GM12878 (cell line): ENCODE results near the gene TM9SF2. TPM values are rescaled to one million over a fixed set of nuclear protein-coding genes. Genes with fewer than 3 reads are reported as not detected.

ENCODE experiments used
- ATAC-seq: fragments of 200-7000 bp; cut with Tn5 transposase; 3 replicates; pipeline ENCODE4 v1.9.1; 2020; ENCODE audit warnings: mild to moderate bottlenecking, moderate library complexity
- BruUV-seq: library from RNA; stranded (reverse); fragments of 400-500 nt; replicated peaks from 2 replicates; lab custom pipeline; 2021; lab: Mats Ljungman, UMichigan
- CTCF ChIA-PET: fragments of 300-600 bp; sonication (Branson Sonifier 250); formaldehyde crosslinking; extraction: SDS; loops from one replicate; lab custom pipeline; 2021; ENCODE audit warnings: inconsistent platforms; lab: Yijun Ruan, JAX
- POLR2A ChIA-PET: fragments of 350-600 bp; formaldehyde crosslinking; extraction: SDS; loops from one replicate; lab custom pipeline; 2021; ENCODE audit warnings: inconsistent platforms; lab: Charles Lee
- RAD21 ChIA-PET: fragments of 300-600 bp; sonication (Branson Sonifier 250); formaldehyde crosslinking; loops from one replicate; lab custom pipeline; 2023; ENCODE audit warnings: antibody characterized with exemption; ENCODE audit not compliant: unreplicated experiment; lab: Charles Lee
- SMC1A ChIA-PET: fragments of 300-600 bp; sonication (Branson Sonifier 250); formaldehyde crosslinking; loops from one replicate; lab custom pipeline; 2023; ENCODE audit not compliant: unreplicated experiment, uncharacterized antibody; lab: Charles Lee
- DNase-seq: peaks from one replicate; pipeline ENCODE4 v3.0.0-alpha.2; 2011; ENCODE audit warnings: low read depth, low spot score
- FAIRE-seq: peaks from 3 replicates; lab custom pipeline; 2011; peaks lifted over from hg19 to GRCh38; lab: Jason Lieb, UNC
- H2AFZ ChIP-seq: 2 replicates; pipeline ENCODE4 v1.6.0; 2011; ENCODE audit warnings: low read depth, low read length, control low read depth; ENCODE audit not compliant: control insufficient read depth
- H3K27ac ChIP-seq: 2 replicates; pipeline ENCODE4 v1.5.1; 2011; ENCODE audit warnings: control low read depth; ENCODE audit not compliant: control insufficient read depth, insufficient read depth
- H3K27me3 ChIP-seq, 2 experiments: replicated peaks in 1 of 2; 2 replicates each; pipeline versions ENCODE4 v1.6.0 to v1.6.1; 2011; ENCODE audit warnings: low read length in 1 of 2; ENCODE audit not compliant: control insufficient read depth in 2 of 2, insufficient read depth in 2 of 2
- H3K36me3 ChIP-seq, 2 experiments: 2 replicates each; pipeline ENCODE4 v1.5.1; 2011; ENCODE audit warnings: low read length in 1 of 2; ENCODE audit not compliant: control insufficient read depth in 2 of 2, insufficient read depth in 2 of 2
- H3K4me1 ChIP-seq: 2 replicates; pipeline ENCODE4 v1.6.1; 2011; ENCODE audit warnings: mild to moderate bottlenecking, low read length, moderate library complexity, mixed read lengths; ENCODE audit not compliant: control insufficient read depth, insufficient read depth
- H3K4me2 ChIP-seq: 2 replicates; pipeline ENCODE4 v1.6.0; 2011; ENCODE audit warnings: control low read depth; ENCODE audit not compliant: control insufficient read depth, insufficient read depth
- H3K4me3 ChIP-seq: fragments of 200-600 bp; sonication (generic); 2 replicates; pipeline ENCODE4 v1.5.1; 2016
- H3K79me2 ChIP-seq: 2 replicates; pipeline ENCODE4 v1.6.0; 2011; ENCODE audit warnings: low read length; ENCODE audit not compliant: control insufficient read depth, insufficient read depth
- H3K9ac ChIP-seq: 2 replicates; pipeline ENCODE4 v1.8.0; 2011; ENCODE audit warnings: low read length, control low read depth, mixed read lengths; ENCODE audit not compliant: control insufficient read depth, insufficient read depth
- H3K9me3 ChIP-seq: replicated peaks from 3 replicates; pipeline ENCODE4 v1.5.1; 2011; ENCODE audit warnings: mild to moderate bottlenecking, low read length; ENCODE audit not compliant: control insufficient read depth, insufficient read depth
- H4K20me1 ChIP-seq: 2 replicates; pipeline ENCODE4 v1.6.0; 2011; ENCODE audit not compliant: control insufficient read depth, insufficient read depth
- BACH1 ChIP-seq: fragments of 450-650 bp; IDR thresholded peaks from 2 replicates; pipeline ENCODE4 v1.6.1; 2017; ENCODE audit warnings: mild to moderate bottlenecking, borderline replicate concordance
- ETV6 ChIP-seq, 2 experiments: fragments of 450-650 bp in 1 of 2; IDR thresholded peaks in 1 of 2; conservative IDR thresholded peaks in 1 of 2; 2 replicates each; pipeline ENCODE4 v1.6.1; 2014; ENCODE audit warnings: antibody characterized with exemption in 1 of 2, borderline replicate concordance in 1 of 2, low read depth in 1 of 2, mild to moderate bottlenecking in 1 of 2, moderate library complexity in 1 of 2
- HDGF ChIP-seq: fragments of 450-650 bp; IDR thresholded peaks from 2 replicates; pipeline ENCODE4 v1.6.1; 2016; ENCODE audit warnings: antibody characterized with exemption
- IKZF2 ChIP-seq, 2 experiments: fragments of 450-650 bp; IDR thresholded peaks; 2 replicates each; pipeline ENCODE4 v1.6.1; 2017; ENCODE audit warnings: mild to moderate bottlenecking in 2 of 2, moderate library complexity in 2 of 2
- LARP7 ChIP-seq: fragments of 450-650 bp; IDR thresholded peaks from 2 replicates; pipeline ENCODE4 v1.6.1; 2017; ENCODE audit warnings: mild to moderate bottlenecking
- MEF2A ChIP-seq: IDR thresholded peaks from 2 replicates; pipeline ENCODE4 v1.6.1; 2011; ENCODE audit warnings: low read depth, mild to moderate bottlenecking, low read length, moderate library complexity; ENCODE audit not compliant: insufficient read depth
- MTA3 ChIP-seq: IDR thresholded peaks from 2 replicates; pipeline ENCODE4 v1.6.1; 2012; ENCODE audit warnings: low read length, inconsistent platforms, borderline replicate concordance
- RAD51 ChIP-seq: fragments of 450-650 bp; IDR thresholded peaks from 2 replicates; pipeline ENCODE4 v1.6.1; 2016; ENCODE audit warnings: moderate library complexity, mild to moderate bottlenecking, inconsistent platforms
- RB1 ChIP-seq: fragments of 450-650 bp; formaldehyde crosslinking; IDR thresholded peaks from 2 replicates; pipeline ENCODE4 v1.6.1; 2017; ENCODE audit warnings: mild to moderate bottlenecking, borderline replicate concordance
- RUNX3 ChIP-seq: IDR thresholded peaks from 2 replicates; pipeline ENCODE4 v1.6.1; 2012; ENCODE audit warnings: low read length, inconsistent platforms
- STAT1 ChIP-seq: fragments of 450-650 bp; conservative IDR thresholded peaks from 2 replicates; pipeline ENCODE4 v1.6.1; 2014; ENCODE audit warnings: antibody characterized with exemption, mild to moderate bottlenecking
- TAF1 ChIP-seq: IDR thresholded peaks from 2 replicates; pipeline ENCODE4 v1.6.1; 2011; ENCODE audit warnings: mild to moderate bottlenecking, low read depth, low read length, borderline replicate concordance
- TCF12 ChIP-seq: IDR thresholded peaks from 2 replicates; pipeline ENCODE4 v1.6.1; 2011; ENCODE audit warnings: low read depth, mild to moderate bottlenecking, low read length
- TCF3 ChIP-seq: IDR thresholded peaks from 2 replicates; pipeline ENCODE4 v1.6.1; 2012; ENCODE audit warnings: low read depth, mild to moderate bottlenecking, low read length, borderline replicate concordance; ENCODE audit not compliant: insufficient read depth
- ZNF24 ChIP-seq: fragments of 450-650 bp; IDR thresholded peaks from 2 replicates; pipeline ENCODE4 v1.6.1; 2017; ENCODE audit warnings: antibody characterized with exemption, mild to moderate bottlenecking
- ZNF274 ChIP-seq: IDR thresholded peaks from one replicate; pipeline ENCODE4 v1.8.0; 2011; ENCODE audit not compliant: insufficient read length, insufficient read depth
- WGBS: methylation state at CpG from one replicate; pipeline ENCODE4 v1.1.6; 2016; ENCODE audit warnings: low lambda C conversion rate; ENCODE audit not compliant: insufficient replicate concordance, insufficient coverage; ENCODE audit errors: missing lambda C conversion rate; 5-methylcytosine and 5-hydroxymethylcytosine counted together
- in situ Hi-C: fragments of 300-500 bp; cut with MboI; formaldehyde crosslinking; loops from 9 replicates; pipeline ENCODE4 v1.14.3; 2018; ENCODE audit warnings: mixed read lengths
- intact Hi-C: fragments of 100-400 bp; cut with micrococcal nuclease; formaldehyde crosslinking; loops from one replicate; pipeline ENCODE4 v1.14.2; 2022; ENCODE audit not compliant: unreplicated experiment
- polyA plus RNA-seq, 11 experiments: library from polyadenylated mRNA; depleted of rRNA in 4 of 11; unstranded in 6 of 11; stranded (reverse) in 5 of 11; fragments of >200 nt; fragmentation: Nextera tagmentation in 4 of 11; fragmentation: Illumina TruSeq in 1 of 11; extraction: Ambion mirVana in 4 of 11; extraction: Trizol in 1 of 11; gene quantifications; 1 replicate in 1 of 11; 2 replicates in 10 of 11; pipeline versions ENCODE4 v1.2.1 to v1.2.3, GENCODE V29; 2011 to 2016; ENCODE audit warnings: inconsistent platforms in 2 of 11, missing spikeins in 2 of 11, low read depth in 1 of 11
- total RNA-seq, 4 experiments: library from RNA; depleted of rRNA in 3 of 4; stranded (reverse); fragments of >200 nt in 3 of 4; fragmentation: Illumina TruSeq in 1 of 4; extraction: Trizol in 1 of 4; gene quantifications; 2 replicates each; pipeline versions ENCODE4 v1.2.1 to v1.2.3, GENCODE V29; 2013 to 2021
- TF ChIP-seq, protein P1 (sequence below): IDR thresholded peaks from 2 replicates; pipeline ENCODE4 v1.6.1; 2011; ENCODE audit warnings: borderline replicate concordance, low read depth, mild to moderate bottlenecking, moderate library complexity, mixed read lengths, low read length; ENCODE audit not compliant: insufficient read depth; ENCODE audit errors: extremely low read length
- TF ChIP-seq, protein P2 (sequence below): fragments of 450-650 bp; IDR thresholded peaks from 2 replicates; pipeline ENCODE4 v1.6.1; 2017; ENCODE audit warnings: mild to moderate bottlenecking
- TF ChIP-seq, protein P3 (sequence below): fragments of 450-650 bp; IDR thresholded peaks from 2 replicates; pipeline ENCODE4 v1.6.1; 2017; ENCODE audit warnings: low read depth, mild to moderate bottlenecking, moderate library complexity

The TM9SF2 gene
- total and polyA plus RNA-seq, 10 of the 15 experiments (the other 5 are each of a cell fraction or from before 2014, with no cell fraction given) = 34.6 to 128 (median 79.2) TPM

DNA sequence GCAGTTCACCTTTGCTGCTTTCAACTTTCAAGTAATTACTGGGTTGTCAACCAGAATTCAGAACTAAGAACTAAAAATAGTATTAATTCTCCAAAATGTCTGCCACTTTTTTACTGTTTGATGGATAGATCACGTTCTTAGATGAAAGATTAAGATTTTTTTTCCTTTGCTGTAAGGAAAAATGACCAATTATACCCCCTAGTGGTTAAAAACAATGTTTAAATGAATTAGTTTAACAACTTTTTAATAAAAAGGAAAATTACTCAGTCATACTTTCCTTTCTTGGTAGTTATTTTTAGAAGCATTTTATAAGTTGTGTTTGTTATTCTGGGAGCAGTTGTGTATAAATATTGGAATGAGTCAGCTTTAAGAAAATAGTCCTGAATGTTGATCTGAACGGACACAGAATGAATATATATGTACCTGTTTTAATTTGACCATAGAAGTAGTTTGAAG, 4.6 kb downstream of the TM9SF2 start (continued):
- TF ChIP-seq MEF2A = 0 out of 2 replicates have a peak, but pooled peaks have one; percentile 50

DNA sequence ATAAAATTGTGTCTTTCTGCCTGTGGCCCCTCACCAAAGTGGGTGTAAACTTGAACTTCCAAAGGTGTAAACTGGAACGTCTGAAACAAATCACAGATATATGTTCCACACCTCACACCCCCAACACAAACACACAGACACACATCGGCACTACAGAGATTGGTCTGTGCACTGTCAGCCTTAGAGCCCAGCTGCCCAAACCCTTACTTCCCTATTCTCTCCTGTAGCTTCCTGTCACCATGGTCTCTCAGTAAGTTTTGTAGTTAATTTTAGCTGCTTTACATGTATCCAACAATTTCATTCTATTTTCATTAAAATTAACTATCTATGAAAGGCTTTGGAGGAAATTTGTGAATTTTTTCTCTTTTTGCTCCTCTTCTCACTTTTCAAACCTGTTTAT, 5.4 kb downstream of the TM9SF2 start:
- WGBS = 0% methylated on average over 2 of the region's 2 CpGs
- peaks cover 12% of the 10 kb centered on the region; the same call in 1 of the 2 replicates for H3K4me1 ChIP-seq
- H3K4me2 ChIP-seq = peak overlapping the region; percentile 66
- H2AFZ ChIP-seq = no peak overlapping the region
- ATAC-seq = peak; percentile 87
- POLR2A ChIA-PET = interaction anchor here (0.6 to 2.0 kb wide), 3 partner anchors 21 to 168 kb away, joined by 3 to 7 read pairs (median 5); no protein-coding TSS in a partner anchor
- in situ Hi-C loops (no loop called here), intact Hi-C loops (loop anchor here (2.0 to 10.0 kb wide), 2 partner anchors 36 to 202 kb away; partner anchors contain the start of gene GPR183)
- no peaks in the 10 kb centered on the region for H4K20me1 ChIP-seq
- peak overlapping the region; percentile 50 for H3K27ac ChIP-seq
- DNase-seq = no peak
- CTCF ChIA-PET = interaction anchor here (0.6 to 7.6 kb wide), 25 partner anchors 8 to 807 kb away, joined by 3 to 97 read pairs (median 4); partner anchors contain the start of gene CLYBL
- SMC1A ChIA-PET = interaction anchor here (0.6 to 8.4 kb wide), 16 partner anchors 10 to 373 kb away, joined by 3 to 94 read pairs (median 7); no protein-coding TSS in a partner anchor
- FAIRE-seq = peak; percentile 93
- H3K4me3 ChIP-seq = peak overlapping the region; percentile 93; the same call in 1 of the 2 replicates
- H3K9me3 ChIP-seq = peaks cover 13% of the 10 kb centered on the region
- H3K79me2 ChIP-seq = peaks cover 99% of the 10 kb centered on the region
- peaks cover 6 to 15% of the 10 kb centered on the region in 2 experiments for H3K36me3 ChIP-seq
- H3K27me3 ChIP-seq = no peaks in the 10 kb centered on the region
- H3K9ac ChIP-seq = 0 out of 2 replicates have a peak overlapping the region, but pooled peaks have one; percentile 36
- RAD21 ChIA-PET = interaction anchor here (0.7 to 5.7 kb wide), 15 partner anchors 9 to 251 kb away, joined by 3 to 44 read pairs (median 4); no protein-coding TSS in a partner anchor
- no TSS peak for BruUV-seq
- no peak for TF ChIP-seq RAD51
- no peak for TF ChIP-seq ZNF24
- TF ChIP-seq, protein P1, sequence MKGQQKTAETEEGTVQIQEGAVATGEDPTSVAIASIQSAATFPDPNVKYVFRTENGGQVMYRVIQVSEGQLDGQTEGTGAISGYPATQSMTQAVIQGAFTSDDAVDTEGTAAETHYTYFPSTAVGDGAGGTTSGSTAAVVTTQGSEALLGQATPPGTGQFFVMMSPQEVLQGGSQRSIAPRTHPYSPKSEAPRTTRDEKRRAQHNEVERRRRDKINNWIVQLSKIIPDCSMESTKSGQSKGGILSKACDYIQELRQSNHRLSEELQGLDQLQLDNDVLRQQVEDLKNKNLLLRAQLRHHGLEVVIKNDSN = no peak
- no peak for TF ChIP-seq BACH1
- 0 out of 2 replicates have a peak, but pooled peaks have one; percentile 47 for TF ChIP-seq TCF3
- TF ChIP-seq HDGF = no peak
- TF ChIP-seq ETV6 (conservative IDR thresholded peaks at IDR 0.05 in 1 of 2, IDR thresholded peaks at IDR 0.05 in 1 of 2; ENCODE audit: borderline replicate concordance in 1 of 2, low read depth in 1 of 2) = no peak
- no peak for TF ChIP-seq LARP7
- no peak for TF ChIP-seq IKZF2 (IDR thresholded peaks at IDR 0.05)
- TF ChIP-seq STAT1 = no peak
- no peak for TF ChIP-seq TAF1
- TF ChIP-seq, protein P2, sequence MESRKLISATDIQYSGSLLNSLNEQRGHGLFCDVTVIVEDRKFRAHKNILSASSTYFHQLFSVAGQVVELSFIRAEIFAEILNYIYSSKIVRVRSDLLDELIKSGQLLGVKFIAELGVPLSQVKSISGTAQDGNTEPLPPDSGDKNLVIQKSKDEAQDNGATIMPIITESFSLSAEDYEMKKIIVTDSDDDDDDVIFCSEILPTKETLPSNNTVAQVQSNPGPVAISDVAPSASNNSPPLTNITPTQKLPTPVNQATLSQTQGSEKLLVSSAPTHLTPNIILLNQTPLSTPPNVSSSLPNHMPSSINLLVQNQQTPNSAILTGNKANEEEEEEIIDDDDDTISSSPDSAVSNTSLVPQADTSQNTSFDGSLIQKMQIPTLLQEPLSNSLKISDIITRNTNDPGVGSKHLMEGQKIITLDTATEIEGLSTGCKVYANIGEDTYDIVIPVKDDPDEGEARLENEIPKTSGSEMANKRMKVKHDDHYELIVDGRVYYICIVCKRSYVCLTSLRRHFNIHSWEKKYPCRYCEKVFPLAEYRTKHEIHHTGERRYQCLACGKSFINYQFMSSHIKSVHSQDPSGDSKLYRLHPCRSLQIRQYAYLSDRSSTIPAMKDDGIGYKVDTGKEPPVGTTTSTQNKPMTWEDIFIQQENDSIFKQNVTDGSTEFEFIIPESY = no peak
- TF ChIP-seq, protein P3, sequence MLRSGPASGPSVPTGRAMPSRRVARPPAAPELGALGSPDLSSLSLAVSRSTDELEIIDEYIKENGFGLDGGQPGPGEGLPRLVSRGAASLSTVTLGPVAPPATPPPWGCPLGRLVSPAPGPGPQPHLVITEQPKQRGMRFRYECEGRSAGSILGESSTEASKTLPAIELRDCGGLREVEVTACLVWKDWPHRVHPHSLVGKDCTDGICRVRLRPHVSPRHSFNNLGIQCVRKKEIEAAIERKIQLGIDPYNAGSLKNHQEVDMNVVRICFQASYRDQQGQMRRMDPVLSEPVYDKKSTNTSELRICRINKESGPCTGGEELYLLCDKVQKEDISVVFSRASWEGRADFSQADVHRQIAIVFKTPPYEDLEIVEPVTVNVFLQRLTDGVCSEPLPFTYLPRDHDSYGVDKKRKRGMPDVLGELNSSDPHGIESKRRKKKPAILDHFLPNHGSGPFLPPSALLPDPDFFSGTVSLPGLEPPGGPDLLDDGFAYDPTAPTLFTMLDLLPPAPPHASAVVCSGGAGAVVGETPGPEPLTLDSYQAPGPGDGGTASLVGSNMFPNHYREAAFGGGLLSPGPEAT = no peak
- no peak for TF ChIP-seq ZNF274
- TF ChIP-seq MTA3 = no peak
- TF ChIP-seq RUNX3 = peak; percentile 31; the same call in 1 of the 2 replicates
- TF ChIP-seq TCF12 = 0 out of 2 replicates have a peak, but pooled peaks have one; percentile 23
- TF ChIP-seq RB1 = no peak
